D341Med (cell line): ENCODE data around the gene ACSM5.
"Not testable (repeated sequence)": the region's sequence is repeated elsewhere in the genome, so short reads cannot be mapped to it uniquely, and the experiment has no call there.

Experiments used
- DNase-seq: peaks from one replicate; pipeline ENCODE4 v3.0.0; 2012; ENCODE audit warnings: low spot score

The ACSM5 gene

GRCh38 chr16:20451364-20451763 is 42.0 kb downstream of the ACSM5 start, which contains the start of gene ACSM2A:
Gene ACSM2A, plus strand, starts transcription at chr16:20451521. Its CDS starts 8,594 bp downstream, at chr16:20460115.
- DNase-seq, result not testable (repeated sequence)

DNA sequence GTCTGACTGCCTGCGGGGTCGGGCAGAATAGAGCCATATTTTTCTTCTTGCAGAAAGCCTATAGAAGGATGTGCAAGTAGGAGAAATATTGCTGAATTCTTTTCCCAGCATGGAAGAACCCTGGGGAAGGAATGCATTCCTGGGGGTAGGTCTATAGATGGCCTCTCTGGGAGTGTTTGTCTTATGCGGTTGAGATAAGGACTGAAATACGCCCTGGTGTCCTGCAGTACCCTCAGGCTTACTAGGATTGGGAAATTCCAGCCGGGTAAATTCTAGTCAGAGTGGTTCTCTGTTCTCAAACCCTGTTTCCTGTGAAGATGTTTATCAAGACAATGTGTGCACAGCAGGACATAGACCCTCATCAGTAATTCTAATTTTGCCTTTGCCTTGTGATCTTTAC is 44.3 kb downstream of the ACSM5 start:
- not testable (repeated sequence) for DNase-seq

DNA sequence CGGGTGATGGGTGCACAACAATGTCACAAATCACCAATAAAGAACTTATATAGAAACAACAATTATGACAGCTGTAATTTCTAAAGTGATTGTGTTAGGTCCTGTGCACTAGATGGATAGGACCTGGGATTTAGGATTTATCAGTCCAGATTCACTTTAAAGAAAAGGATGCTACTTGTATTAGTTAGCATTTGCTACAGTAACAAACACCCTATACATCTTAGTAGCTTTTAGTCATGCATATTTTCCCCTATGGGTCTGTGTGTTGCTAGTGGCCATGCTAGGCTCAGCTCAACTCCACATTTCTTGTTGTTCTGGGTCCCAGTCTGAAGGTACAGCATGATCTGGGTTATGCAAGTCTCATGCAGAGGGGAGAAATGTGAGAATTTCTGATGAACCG is 49.9 kb downstream of the ACSM5 start:
- not testable (repeated sequence) for DNase-seq

- not testable (repeated sequence) for DNase-seq
These were observed 51.0 kb downstream of the ACSM5 start for GRCh38 chr16:20460313-20460712.

GRCh38 chr16:20468954-20469353 is 59.6 kb downstream of the ACSM5 start:
- not testable (repeated sequence) for DNase-seq

DNA sequence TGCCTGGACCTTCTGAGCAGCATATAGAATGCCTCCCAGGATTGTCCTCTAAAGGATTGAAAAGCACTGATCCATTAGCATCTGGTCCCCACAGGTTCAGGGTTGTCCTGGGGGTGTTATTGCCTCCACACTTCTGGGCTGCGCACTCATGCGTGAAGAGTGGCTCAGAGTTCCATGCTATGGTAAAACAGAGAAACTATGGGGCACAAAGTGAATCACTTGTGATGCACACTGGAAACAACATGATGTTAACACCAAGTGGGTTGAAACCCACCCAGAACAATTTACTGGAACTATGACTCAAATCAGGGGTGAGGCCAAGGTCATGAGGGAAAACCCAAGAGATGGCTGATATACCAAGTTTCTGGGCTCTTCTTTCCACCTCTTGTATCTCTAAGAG is 60.6 kb downstream of the ACSM5 start:
- not testable (repeated sequence) for DNase-seq

DNA sequence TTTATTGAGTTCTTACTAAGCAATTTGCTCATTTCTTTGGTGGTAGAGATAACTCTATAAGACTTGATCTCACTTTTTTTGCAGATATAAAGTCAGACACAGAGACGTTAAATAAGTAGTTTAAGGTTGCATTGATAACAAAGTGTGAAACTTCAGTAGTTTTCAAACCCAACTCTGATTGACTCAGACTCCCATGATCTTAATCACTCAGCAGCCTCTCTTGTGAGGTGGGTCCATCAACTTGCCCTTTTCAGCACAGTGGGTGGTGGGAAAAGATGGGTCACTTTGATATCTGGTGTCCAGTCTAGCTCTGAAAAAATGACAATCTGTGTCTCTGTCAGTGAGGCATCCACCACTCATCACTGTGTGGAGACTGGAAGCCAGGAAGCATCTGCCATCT is 61.4 kb downstream of the ACSM5 start:
- not testable (repeated sequence) for DNase-seq

DNA sequence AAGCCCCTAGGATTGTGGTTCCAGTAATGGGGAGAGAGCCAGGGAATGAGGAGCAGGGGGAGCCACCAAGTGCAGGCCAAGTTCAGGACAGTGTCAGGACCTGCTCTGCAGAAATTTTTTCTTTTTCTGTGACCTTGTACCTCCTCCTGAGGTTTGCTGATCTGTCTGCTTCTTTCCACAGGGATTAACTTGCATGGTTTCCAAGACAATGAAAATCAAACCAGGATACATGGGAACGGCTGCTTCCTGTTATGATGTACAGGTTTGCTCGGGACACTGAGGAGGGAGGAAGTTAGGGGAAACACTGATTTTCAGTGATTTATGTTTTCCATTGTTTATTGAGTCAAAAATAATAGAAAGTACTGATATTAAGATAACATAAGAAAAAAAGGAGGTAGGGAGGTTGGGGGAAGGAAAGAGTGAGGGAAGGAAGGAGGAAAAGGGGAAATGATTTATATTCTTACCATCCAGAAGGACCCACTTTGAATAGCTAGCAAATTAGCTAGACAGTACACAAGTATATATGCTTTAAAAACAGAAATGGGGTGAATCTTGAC is 67.9 kb downstream of the ACSM5 start:
- not testable (repeated sequence) for DNase-seq

DNA sequence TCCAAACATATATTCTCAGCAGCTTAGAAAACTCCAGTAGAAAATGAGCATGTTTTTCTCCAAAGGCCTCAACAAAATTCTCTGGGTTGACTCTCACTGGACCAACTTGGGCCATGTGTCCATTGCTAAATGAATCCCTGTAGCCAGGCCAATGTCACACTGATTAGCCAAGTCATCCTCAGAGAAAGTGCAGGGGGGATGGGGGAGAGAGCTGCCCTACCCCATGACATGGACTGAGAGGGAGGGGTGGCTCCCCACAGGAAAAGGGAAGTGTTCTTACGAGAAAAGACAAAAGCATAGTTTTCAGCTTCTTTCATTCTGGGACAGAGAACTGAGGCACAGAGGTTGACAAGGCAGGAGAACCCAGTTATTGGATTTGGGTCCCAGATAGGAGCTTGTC is 74.7 kb downstream of the ACSM5 start:
- not testable (repeated sequence) for DNase-seq

DNA sequence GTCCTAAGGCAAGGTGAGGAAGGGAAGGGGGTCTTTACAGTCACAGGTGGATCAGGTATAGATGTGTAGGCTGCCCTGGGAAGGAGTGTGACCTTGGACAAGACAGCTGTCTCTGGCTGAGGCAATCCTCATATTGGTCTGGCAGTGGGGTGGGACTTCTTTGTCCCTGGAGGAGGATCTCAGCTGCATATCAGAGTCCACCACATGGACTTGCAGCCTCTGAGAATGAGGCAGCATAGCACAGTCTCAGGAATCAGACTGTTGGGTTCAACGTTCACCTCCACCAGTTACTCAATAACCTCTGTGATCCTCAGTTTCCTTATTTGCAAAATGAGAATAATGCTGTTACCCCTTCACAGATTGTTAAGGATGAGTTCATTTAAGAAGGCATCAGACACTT is 75.4 kb downstream of the ACSM5 start:
- DNase-seq, result no peak

DNA sequence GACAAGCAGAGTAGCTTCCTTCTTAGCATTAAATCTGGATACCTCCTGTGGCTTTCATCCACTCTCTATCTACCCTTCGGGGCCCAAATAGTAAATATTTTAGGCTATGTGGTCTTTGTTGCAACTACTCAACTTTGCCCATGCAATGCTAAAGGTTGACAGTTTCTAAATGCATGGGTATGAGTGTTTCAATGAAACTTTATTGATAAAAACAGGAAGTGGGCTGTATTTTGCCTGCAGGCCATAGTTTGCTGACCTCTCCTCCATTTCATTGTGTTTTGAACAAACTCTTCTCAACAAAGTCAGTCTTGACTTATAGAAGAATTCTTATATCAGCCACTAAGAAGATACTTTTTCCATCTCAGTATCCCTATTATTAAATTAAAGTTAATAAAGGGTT is 76.1 kb downstream of the ACSM5 start:
- no peak for DNase-seq
